Glutamatergic neuron (in vitro differentiated cells): Measurements from ENCODE around the gene POLR1A. TPM values are rescaled to one million over a fixed set of nuclear protein-coding genes. Genes with fewer than 3 reads are reported as not detected.
"Not testable (repeated sequence)": the region's sequence is repeated elsewhere in the genome, so short reads cannot be mapped to it uniquely, and the experiment has no call there.

ENCODE experiments used
- DNase-seq: peaks from one replicate; pipeline ENCODE4 v3.0.0; 2022
- H3K27ac Mint-ChIP-seq: one replicate; pipeline ENCODE4 v1.8.0; 2020; ENCODE audit warnings: mild to moderate bottlenecking, mixed read lengths, inconsistent platforms; ENCODE audit not compliant: unreplicated experiment
- H3K27me3 Mint-ChIP-seq: one replicate; pipeline ENCODE4 v1.8.0; 2020; ENCODE audit warnings: mild to moderate bottlenecking, moderate library complexity, mixed read lengths, inconsistent platforms; ENCODE audit not compliant: unreplicated experiment
- H3K36me3 Mint-ChIP-seq: one replicate; pipeline ENCODE4 v1.8.0; 2020; ENCODE audit warnings: mild to moderate bottlenecking, mixed read lengths, inconsistent platforms; ENCODE audit not compliant: unreplicated experiment
- H3K4me1 Mint-ChIP-seq: one replicate; pipeline ENCODE4 v1.8.0; 2020; ENCODE audit warnings: mild to moderate bottlenecking, low read depth, mixed read lengths, inconsistent platforms; ENCODE audit not compliant: unreplicated experiment
- H3K4me3 Mint-ChIP-seq: one replicate; pipeline ENCODE4 v1.8.0; 2020; ENCODE audit warnings: mild to moderate bottlenecking, mixed read lengths, inconsistent platforms; ENCODE audit not compliant: unreplicated experiment
- H3K9me3 Mint-ChIP-seq: one replicate; pipeline ENCODE4 v1.8.0; 2020; ENCODE audit warnings: mild to moderate bottlenecking, moderate library complexity, mixed read lengths, inconsistent platforms; ENCODE audit not compliant: unreplicated experiment
- total RNA-seq: library from RNA; stranded (reverse); fragmentation: NEBNext Ultra II Directional; extraction: Animal tissue kit (Norgen Biotek cat#: 25700); gene quantifications from one replicate; pipeline ENCODE4 v1.2.1, GENCODE V29; 2021; ENCODE audit not compliant: unreplicated experiment
- TF ChIP-seq, protein P1 (sequence below): fragments of 200-600 bp; sonication (generic); IDR thresholded peaks from one replicate; pipeline ENCODE4 v1.5.0; 2021; ENCODE audit not compliant: partially characterized antibody, unreplicated experiment

The POLR1A gene
- total RNA-seq, 1 donor from 2014 or later, result 34.7 TPM

- H3K27ac Mint-ChIP-seq, result no peak overlapping the region
- peaks cover 4% of the 10 kb centered on the region for H3K9me3 Mint-ChIP-seq
- peaks cover 7% of the 10 kb centered on the region for H3K27me3 Mint-ChIP-seq
- H3K4me3 Mint-ChIP-seq, result no peak overlapping the region
- H3K36me3 Mint-ChIP-seq, result no peaks in the 10 kb centered on the region
- TF ChIP-seq, protein P1, sequence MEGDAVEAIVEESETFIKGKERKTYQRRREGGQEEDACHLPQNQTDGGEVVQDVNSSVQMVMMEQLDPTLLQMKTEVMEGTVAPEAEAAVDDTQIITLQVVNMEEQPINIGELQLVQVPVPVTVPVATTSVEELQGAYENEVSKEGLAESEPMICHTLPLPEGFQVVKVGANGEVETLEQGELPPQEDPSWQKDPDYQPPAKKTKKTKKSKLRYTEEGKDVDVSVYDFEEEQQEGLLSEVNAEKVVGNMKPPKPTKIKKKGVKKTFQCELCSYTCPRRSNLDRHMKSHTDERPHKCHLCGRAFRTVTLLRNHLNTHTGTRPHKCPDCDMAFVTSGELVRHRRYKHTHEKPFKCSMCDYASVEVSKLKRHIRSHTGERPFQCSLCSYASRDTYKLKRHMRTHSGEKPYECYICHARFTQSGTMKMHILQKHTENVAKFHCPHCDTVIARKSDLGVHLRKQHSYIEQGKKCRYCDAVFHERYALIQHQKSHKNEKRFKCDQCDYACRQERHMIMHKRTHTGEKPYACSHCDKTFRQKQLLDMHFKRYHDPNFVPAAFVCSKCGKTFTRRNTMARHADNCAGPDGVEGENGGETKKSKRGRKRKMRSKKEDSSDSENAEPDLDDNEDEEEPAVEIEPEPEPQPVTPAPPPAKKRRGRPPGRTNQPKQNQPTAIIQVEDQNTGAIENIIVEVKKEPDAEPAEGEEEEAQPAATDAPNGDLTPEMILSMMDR, result no peak
- DNase-seq, result no peak
- H3K4me1 Mint-ChIP-seq, result peaks cover 5% of the 10 kb centered on the region
Measured at GRCh38 chr2:85994421-85994777, 111.3 kb downstream of the POLR1A start.

DNA sequence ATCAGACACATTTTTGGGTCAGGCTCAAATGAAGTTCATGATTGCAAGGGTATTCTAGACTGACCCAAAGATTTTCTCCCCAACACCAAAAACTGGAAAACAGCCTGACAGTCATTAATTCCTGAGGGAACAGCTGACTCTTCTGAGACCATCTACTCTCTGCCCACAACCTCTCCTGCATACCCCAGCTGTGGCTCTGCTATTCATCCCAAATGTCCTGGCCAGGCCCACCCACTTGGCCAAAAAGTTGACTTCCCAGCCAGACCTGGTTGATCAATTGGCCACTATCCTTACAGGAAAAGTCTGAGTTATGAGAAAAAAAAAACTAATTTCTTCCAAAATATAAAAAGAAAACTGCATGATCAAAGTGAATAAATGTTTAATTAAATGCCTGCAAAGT lies 113.1 kb downstream of the POLR1A start:
- DNase-seq, result no peak
- H3K36me3 Mint-ChIP-seq, result no peaks in the 10 kb centered on the region
- no peak overlapping the region for H3K27ac Mint-ChIP-seq
- H3K4me1 Mint-ChIP-seq, result peaks cover 5% of the 10 kb centered on the region
- peaks cover 4% of the 10 kb centered on the region for H3K9me3 Mint-ChIP-seq
- no peak overlapping the region for H3K4me3 Mint-ChIP-seq
- TF ChIP-seq, protein P1, result no peak
- peaks cover 7% of the 10 kb centered on the region for H3K27me3 Mint-ChIP-seq

DNA sequence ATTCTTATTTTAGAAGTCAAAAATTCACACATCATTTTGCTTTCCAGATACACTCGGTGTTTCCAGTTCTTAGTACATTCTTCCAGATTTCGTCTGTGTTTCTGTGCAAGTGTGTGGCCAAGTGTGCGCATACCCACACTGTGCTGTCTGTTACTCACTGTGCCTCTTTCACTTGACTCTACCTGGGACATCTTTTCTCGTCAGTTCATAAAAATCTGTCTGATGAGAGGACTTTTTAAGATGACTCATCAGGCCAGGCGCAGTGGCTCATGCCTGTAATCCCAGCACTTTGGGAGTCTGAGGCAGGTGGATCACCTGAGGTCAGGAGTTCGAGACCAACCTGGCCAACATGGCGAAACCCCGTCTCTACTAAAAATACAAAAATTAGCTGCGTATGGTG lies 113.6 kb downstream of the POLR1A start:
- not testable (repeated sequence) for H3K27me3 Mint-ChIP-seq, H3K36me3 Mint-ChIP-seq, H3K4me1 Mint-ChIP-seq, H3K4me3 Mint-ChIP-seq, H3K27ac Mint-ChIP-seq, H3K9me3 Mint-ChIP-seq, DNase-seq

- no peaks in the 10 kb centered on the region for H3K4me1 Mint-ChIP-seq
- peaks cover 2% of the 10 kb centered on the region for H3K27me3 Mint-ChIP-seq
- H3K27ac Mint-ChIP-seq, result no peak overlapping the region
- no peaks in the 10 kb centered on the region for H3K36me3 Mint-ChIP-seq
- DNase-seq, result no peak
- H3K4me3 Mint-ChIP-seq, result no peak overlapping the region
- TF ChIP-seq, protein P1, result no peak
- H3K9me3 Mint-ChIP-seq, result no peaks in the 10 kb centered on the region
Measured at GRCh38 chr2:85990084-85990483, 115.6 kb downstream of the POLR1A start.

- TF ChIP-seq, protein P1, result no peak
- H3K4me1 Mint-ChIP-seq, result no peaks in the 10 kb centered on the region
- no peak for DNase-seq
- no peaks in the 10 kb centered on the region for H3K9me3 Mint-ChIP-seq
- no peak overlapping the region for H3K4me3 Mint-ChIP-seq
- no peak overlapping the region for H3K27ac Mint-ChIP-seq
- no peaks in the 10 kb centered on the region for H3K36me3 Mint-ChIP-seq
- H3K27me3 Mint-ChIP-seq, result peaks cover 2% of the 10 kb centered on the region
Measured at GRCh38 chr2:85989288-85989865, 116.3 kb downstream of the POLR1A start.
